ENCODE results near the gene SP2. TPM values are rescaled to one million over a fixed set of nuclear protein-coding genes. Genes with fewer than 3 reads are reported as not detected.

Gene SP2
- total and polyA plus RNA-seq, 7 donors: 6.2 to 16.1 (median 10.8) TPM

DNA sequence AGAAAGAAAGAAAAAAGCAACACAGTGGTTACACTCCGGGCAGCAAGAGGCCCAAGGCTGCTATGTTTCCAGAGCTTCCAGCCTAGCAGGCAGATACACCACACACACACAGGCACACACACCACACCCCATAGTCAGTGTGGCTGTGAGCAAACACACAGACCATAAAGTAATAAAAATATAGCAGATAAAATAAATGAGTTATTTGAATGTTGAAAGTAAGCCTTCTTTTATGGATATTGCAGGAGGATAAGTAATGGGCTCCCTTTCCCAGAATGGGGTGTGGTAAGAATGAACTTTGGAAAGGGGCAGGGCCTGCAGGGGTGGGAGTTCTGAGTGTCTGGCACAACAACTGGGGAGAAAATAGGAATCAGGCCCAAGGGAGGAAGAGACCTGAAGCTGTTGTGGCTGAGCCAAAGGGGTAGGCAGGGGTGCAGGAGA is 70.1 kb downstream of the SP2 start:
- TF ChIP-seq, protein P1, sequence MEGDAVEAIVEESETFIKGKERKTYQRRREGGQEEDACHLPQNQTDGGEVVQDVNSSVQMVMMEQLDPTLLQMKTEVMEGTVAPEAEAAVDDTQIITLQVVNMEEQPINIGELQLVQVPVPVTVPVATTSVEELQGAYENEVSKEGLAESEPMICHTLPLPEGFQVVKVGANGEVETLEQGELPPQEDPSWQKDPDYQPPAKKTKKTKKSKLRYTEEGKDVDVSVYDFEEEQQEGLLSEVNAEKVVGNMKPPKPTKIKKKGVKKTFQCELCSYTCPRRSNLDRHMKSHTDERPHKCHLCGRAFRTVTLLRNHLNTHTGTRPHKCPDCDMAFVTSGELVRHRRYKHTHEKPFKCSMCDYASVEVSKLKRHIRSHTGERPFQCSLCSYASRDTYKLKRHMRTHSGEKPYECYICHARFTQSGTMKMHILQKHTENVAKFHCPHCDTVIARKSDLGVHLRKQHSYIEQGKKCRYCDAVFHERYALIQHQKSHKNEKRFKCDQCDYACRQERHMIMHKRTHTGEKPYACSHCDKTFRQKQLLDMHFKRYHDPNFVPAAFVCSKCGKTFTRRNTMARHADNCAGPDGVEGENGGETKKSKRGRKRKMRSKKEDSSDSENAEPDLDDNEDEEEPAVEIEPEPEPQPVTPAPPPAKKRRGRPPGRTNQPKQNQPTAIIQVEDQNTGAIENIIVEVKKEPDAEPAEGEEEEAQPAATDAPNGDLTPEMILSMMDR (IDR thresholded peaks at IDR 0.05): no peak
- Histone ChIP-seq H3K27me3 (ENCODE audit: insufficient read depth in 3 of 3, low read length in 2 of 3) (no peaks in the 10 kb centered on the region), H3K27ac (no peak overlapping the region), H3K36me3 (ENCODE audit: insufficient read depth in 1 of 2, low read depth in 1 of 2) (no peaks in the 10 kb centered on the region), H3K4me1 (no peaks in the 10 kb centered on the region), H3K4me3 (no peak overlapping the region), H3K9me3 (no peaks in the 10 kb centered on the region)
- WGBS, 3 donors: 43 to 81% (median 66%) methylated on average over 1 of the region's 1 CpG
- intact Hi-C loops (cut with DNase I): no loop called here
- ATAC-seq (no peak), DNase-seq (no peak)

DNA sequence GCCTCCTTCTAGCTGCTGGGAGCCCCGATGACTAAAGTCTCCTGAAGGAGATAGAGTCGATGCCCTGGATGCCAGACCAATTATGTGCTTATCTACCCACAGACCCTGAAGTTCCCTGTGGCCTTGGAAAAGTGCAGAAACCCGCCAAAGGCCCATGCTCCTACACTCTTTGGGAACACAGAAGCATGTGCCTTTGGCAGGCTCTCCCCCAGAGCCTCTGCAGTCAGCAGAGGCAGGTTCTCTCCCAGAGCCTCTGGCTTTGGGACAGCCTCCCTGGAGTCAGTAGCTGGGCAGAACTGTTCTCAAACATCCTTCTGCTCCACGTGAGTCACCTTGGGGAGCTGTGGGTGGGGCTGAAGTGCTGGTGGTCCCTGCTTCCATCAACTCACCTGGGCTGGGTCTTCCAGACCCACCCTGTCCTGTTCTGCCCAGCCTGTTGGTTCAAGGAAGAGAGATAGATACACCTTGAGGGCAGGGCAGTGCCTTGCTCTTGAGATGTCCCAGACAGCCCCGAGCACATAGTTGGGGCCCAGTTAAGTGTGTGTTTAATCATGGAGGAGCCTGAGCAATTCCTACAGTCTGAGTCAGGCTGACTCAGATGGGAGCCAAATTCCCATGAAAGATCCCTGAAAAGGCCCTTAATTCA is 71.7 kb downstream of the SP2 start:
- DNase-seq (no peak), ATAC-seq (no peak)
- no peaks in the 10 kb centered on the region for H3K27me3 ChIP-seq (ENCODE audit: insufficient read depth in 3 of 3, low read length in 2 of 3)
- H3K9me3 ChIP-seq: no peaks in the 10 kb centered on the region
- TF ChIP-seq, protein P1 (IDR thresholded peaks at IDR 0.05): no peak
- no peak overlapping the region for H3K4me3 ChIP-seq
- intact Hi-C loops (cut with DNase I): no loop called here
- no peaks in the 10 kb centered on the region for H3K4me1 ChIP-seq
- H3K36me3 ChIP-seq (ENCODE audit: insufficient read depth in 1 of 2, low read depth in 1 of 2): no peaks in the 10 kb centered on the region
- no peak overlapping the region for H3K27ac ChIP-seq
- WGBS, 3 donors: 52 to 69% (median 61%) methylated on average over 4 to 5 of the region's 5 CpGs

DNA sequence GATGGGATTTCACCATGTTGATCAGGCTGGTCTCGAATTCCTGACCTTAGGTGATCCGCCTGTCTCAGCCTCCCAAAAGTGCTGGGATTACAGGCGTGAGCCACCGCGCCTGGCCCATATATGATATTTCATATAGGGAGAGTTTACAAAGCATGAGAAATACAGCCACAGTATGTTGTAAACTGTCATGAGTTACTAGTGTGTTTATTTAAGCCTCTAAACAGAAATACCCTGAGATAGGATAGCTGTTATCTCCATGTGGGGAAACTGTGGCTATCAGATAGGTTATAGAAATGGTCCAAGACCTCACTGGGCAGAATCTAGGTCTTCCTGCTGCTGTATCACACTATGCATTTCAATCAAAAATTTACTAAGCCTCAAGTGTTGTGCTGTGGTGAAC is 72.8 kb downstream of the SP2 start:
- TF ChIP-seq, protein P1 (IDR thresholded peaks at IDR 0.05): no peak
- Histone ChIP-seq H3K4me1 (no peaks in the 10 kb centered on the region), H3K4me3 (no peak overlapping the region), H3K36me3 (ENCODE audit: insufficient read depth in 1 of 2, low read depth in 1 of 2) (peaks cover 0 to 5% of the 10 kb centered on the region in 2 donors), H3K9me3 (no peaks in the 10 kb centered on the region), H3K27ac (no peak overlapping the region), H3K27me3 (ENCODE audit: insufficient read depth in 3 of 3, low read length in 2 of 3) (no peaks in the 10 kb centered on the region)
- 91 to 94% (median 94%) methylated on average over 5 of the region's 5 CpGs for WGBS, 3 donors
- DNase-seq: no peak
- ATAC-seq: no peak
- intact Hi-C loops (cut with DNase I): no loop called here

DNA sequence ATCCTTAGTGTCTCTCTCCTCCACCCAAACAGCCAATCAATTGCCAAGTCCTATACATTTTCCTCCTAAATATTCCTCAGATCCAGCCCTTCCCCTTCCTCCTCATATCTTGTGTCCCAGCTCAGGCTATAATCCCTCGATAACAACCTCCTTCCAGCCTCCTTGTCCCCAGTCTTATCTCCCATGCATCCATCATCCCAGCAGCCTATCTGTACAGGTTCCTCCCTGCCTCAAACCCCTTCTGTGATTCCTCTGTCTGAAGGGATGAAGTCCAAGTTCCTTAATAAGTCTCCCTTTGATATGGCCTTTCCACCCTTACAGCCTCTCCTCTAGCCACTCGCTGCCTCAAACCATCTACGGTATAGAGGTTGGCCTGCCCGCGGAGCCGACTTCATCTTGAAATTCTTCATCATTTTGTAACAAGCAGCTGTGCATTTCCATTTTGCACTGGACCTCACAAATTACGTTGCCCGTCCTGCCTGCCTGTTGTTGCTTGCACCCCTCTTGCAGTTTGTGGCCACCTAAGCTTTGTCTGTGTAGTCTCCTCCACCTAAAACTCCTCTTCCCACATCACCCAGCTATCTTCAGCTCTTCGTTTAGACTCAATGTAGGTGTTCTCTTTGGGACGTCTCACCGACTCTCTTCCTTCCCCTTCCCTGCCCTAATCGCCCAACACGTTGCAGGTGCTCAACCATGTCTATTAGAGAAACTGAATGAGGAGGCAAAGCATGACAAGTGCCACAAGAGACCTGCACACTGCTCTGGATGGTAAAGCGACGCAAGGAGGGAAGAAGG is 74.1 kb downstream of the SP2 start:
- Histone ChIP-seq H3K9me3 (no peaks in the 10 kb centered on the region), H3K27ac (no peak overlapping the region), H3K4me3 (peak overlapping the region; percentile 95), H3K36me3 (ENCODE audit: insufficient read depth in 1 of 2, low read depth in 1 of 2) (peaks cover 0 to 18% of the 10 kb centered on the region in 2 donors), H3K4me1 (no peaks in the 10 kb centered on the region), H3K27me3 (ENCODE audit: insufficient read depth in 3 of 3, low read length in 2 of 3) (no peaks in the 10 kb centered on the region)
- 31 to 38% (median 33%) methylated on average over 15 of the region's 15 CpGs for WGBS, 3 donors
- TF ChIP-seq, protein P1 (IDR thresholded peaks at IDR 0.05): no peak
- intact Hi-C loops (cut with DNase I): loop anchor here (1.0 to 2.0 kb wide), 4 partner anchors 19 to 129 kb away; partner anchors contain the start of genes SCRN2 (in 1 of the 2) and SP2 (in 1 of the 2)
- ATAC-seq (no peak), DNase-seq (no peak)

Measured in psoas muscle (tissue), 8 donors.